Activated CD4-positive, alpha-beta T cell treated with anti-CD3 and anti-CD28 coated beads, Interleukin-2, amount 50 U/mL, for 4 hours (primary cell): Measurements from ENCODE around the gene MIP.
"Not testable (repeated sequence)": the region's sequence is repeated elsewhere in the genome, so short reads cannot be mapped to it uniquely, and the experiment has no call there.

Experiments
- DNase-seq, 2 experiments: peaks; one replicate each; pipeline ENCODE4 v3.0.0-alpha.2; 2020

The MIP gene

GRCh38 chr12:56401612-56402011, 52.8 kb downstream of the MIP start:
- DNase-seq: not testable (repeated sequence)

- not testable (repeated sequence) for DNase-seq
These were observed 53.3 kb downstream of the MIP start for GRCh38 chr12:56401125-56401524.
